WTC11 (cell line): ENCODE data around the gene KIF6. TPM values are rescaled to one million over a fixed set of nuclear protein-coding genes. Genes with fewer than 3 reads are reported as not detected.

ENCODE experiments used
- ATAC-seq: fragments of 200-7000 bp; cut with Tn5 transposase; 2 replicates; pipeline ENCODE4 v1.10.0; 2021; ENCODE audit warnings: mild to moderate bottlenecking, moderate library complexity
- CTCF ChIA-PET: fragments of 300-600 bp; sonication (Branson Sonifier 250); formaldehyde crosslinking; loops from one replicate; lab custom pipeline; 2021; ENCODE audit warnings: antibody characterized with exemption; lab: Charles Lee
- POLR2A ChIA-PET: fragments of 350-600 bp; sonication (Branson Sonifier 250); formaldehyde crosslinking; loops from one replicate; lab custom pipeline; 2021; ENCODE audit warnings: antibody characterized with exemption; lab: Charles Lee
- DNase-seq: peaks from one replicate; pipeline ENCODE4 v3.0.0; 2021; ENCODE audit warnings: low spot score
- H3K27ac Mint-ChIP-seq: 2 replicates; pipeline ENCODE4 v1.8.0; 2021; ENCODE audit warnings: mixed read lengths
- H3K27me3 Mint-ChIP-seq: 2 replicates; pipeline ENCODE4 v1.8.0; 2021; ENCODE audit warnings: low read depth, mild to moderate bottlenecking, moderate library complexity, mixed read lengths
- H3K36me3 Mint-ChIP-seq: 2 replicates; pipeline ENCODE4 v1.8.0; 2021; ENCODE audit warnings: mixed read lengths
- H3K4me1 Mint-ChIP-seq: 2 replicates; pipeline ENCODE4 v1.8.0; 2022; ENCODE audit warnings: mixed read lengths
- H3K4me3 Mint-ChIP-seq: 2 replicates; pipeline ENCODE4 v1.8.0; 2021; ENCODE audit warnings: mild to moderate bottlenecking, moderate library complexity, mixed read lengths
- H3K9me3 Mint-ChIP-seq: 2 replicates; pipeline ENCODE4 v1.8.0; 2021; ENCODE audit warnings: mixed read lengths
- CREM ChIP-seq: sonication (generic); formaldehyde crosslinking; IDR thresholded peaks from 2 replicates; pipeline ENCODE4 v1.8.1; 2022; ENCODE audit warnings: mild to moderate bottlenecking, missing genetic modification reagents, moderate library complexity
- JAZF1 ChIP-seq: fragments of 250-450 bp; sonication (Bioruptor Pico); IDR thresholded peaks from 2 replicates; pipeline ENCODE4 v1.9.0; 2021; ENCODE audit warnings: moderate library complexity, mild to moderate bottlenecking, inconsistent platforms
- KAT7 ChIP-seq: sonication (generic); formaldehyde crosslinking; IDR thresholded peaks from 2 replicates; pipeline ENCODE4 v1.8.1; 2023; ENCODE audit warnings: missing genetic modification reagents, mild to moderate bottlenecking, borderline replicate concordance
- MXD4 ChIP-seq: fragments of 250-450 bp; sonication (Bioruptor Pico); IDR thresholded peaks from 2 replicates; pipeline ENCODE4 v1.8.0; 2021; ENCODE audit warnings: mild to moderate bottlenecking, moderate library complexity, borderline replicate concordance
- NFATC4 ChIP-seq: fragments of 250-450 bp; sonication (Bioruptor Pico); IDR thresholded peaks from 2 replicates; pipeline ENCODE4 v1.9.0; 2021; ENCODE audit warnings: mild to moderate bottlenecking
- NFE2L1 ChIP-seq: sonication (generic); formaldehyde crosslinking; IDR thresholded peaks from 2 replicates; pipeline ENCODE4 v1.8.1; 2023; ENCODE audit warnings: missing genetic modification reagents
- NR3C1 ChIP-seq: sonication (generic); formaldehyde crosslinking; conservative IDR thresholded peaks from 2 replicates; pipeline ENCODE4 v1.8.1; 2023; ENCODE audit warnings: low read depth, mild to moderate bottlenecking, missing genetic modification reagents
- PRDM15 ChIP-seq: sonication (generic); formaldehyde crosslinking; IDR thresholded peaks from 2 replicates; pipeline ENCODE4 v1.8.0; 2022; ENCODE audit warnings: missing genetic modification reagents
- SMAD4 ChIP-seq: sonication (generic); formaldehyde crosslinking; IDR thresholded peaks from 2 replicates; pipeline ENCODE4 v1.8.0; 2022; ENCODE audit warnings: mild to moderate bottlenecking, missing genetic modification reagents
- ZBTB21 ChIP-seq: sonication (generic); formaldehyde crosslinking; IDR thresholded peaks from 2 replicates; pipeline ENCODE4 v1.8.1; 2023; ENCODE audit warnings: mild to moderate bottlenecking, missing genetic modification reagents, borderline replicate concordance
- ZNF121 ChIP-seq: sonication (generic); formaldehyde crosslinking; IDR thresholded peaks from 2 replicates; pipeline ENCODE4 v1.8.0; 2023; ENCODE audit warnings: missing genetic modification reagents
- ZNF138 ChIP-seq: sonication (generic); formaldehyde crosslinking; conservative IDR thresholded peaks from 2 replicates; pipeline ENCODE4 v1.8.1; 2022; ENCODE audit warnings: mild to moderate bottlenecking, moderate library complexity, missing genetic modification reagents
- ZNF532 ChIP-seq: fragments of 250-450 bp; sonication (Bioruptor Pico); IDR thresholded peaks from 2 replicates; pipeline ENCODE4 v1.9.0; 2021; ENCODE audit warnings: mild to moderate bottlenecking, borderline replicate concordance
- total RNA-seq: library from RNA; stranded (reverse); gene quantifications from 3 replicates; pipeline ENCODE4 v1.2.3, GENCODE V29; 2021
- TF ChIP-seq, protein P1 (sequence below): fragments of 250-450 bp; sonication (Bioruptor Pico); IDR thresholded peaks from 2 replicates; pipeline ENCODE4 v2.1.2; 2022; ENCODE audit warnings: mild to moderate bottlenecking, moderate library complexity

The KIF6 gene
- total RNA-seq, 1 experiment from 2014 or later: 0.57 TPM

DNA sequence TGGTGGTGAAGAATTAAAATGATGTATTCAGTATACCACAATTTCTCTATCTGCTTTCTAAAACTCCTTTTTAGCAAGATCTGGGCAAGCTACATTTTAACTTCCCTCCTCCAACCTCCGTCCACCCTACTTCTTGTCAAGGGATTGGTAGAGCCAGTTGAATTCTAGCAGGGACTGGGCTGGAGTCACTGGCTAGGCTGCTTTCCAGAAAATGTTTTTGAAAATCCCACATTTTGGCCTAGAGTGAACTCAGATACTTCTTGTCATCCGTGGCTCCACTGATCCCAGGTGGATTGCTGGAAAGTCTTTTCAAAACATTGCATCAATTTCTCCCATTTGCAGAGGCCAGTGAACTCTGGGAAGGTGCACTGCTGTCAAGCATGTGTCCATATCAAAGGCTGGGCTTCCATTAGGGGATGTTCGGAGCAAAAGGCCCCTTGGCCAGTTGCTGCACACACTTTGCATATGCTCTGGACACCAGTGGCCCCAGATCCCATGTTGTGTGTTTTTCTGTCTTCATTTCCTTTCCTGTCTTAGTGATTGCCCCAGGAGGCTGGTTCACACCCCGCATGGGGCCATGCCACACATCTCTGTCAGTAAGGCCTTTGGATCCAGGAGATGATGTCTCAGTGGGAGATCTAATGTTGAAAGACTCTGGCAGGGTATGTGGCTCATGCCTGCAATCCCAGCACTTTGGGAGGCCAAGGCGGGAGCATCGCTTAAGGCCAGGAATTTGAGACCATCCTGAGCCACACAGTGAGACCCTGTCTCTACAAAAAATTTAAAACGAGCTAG lies 391.4 kb downstream of the KIF6 start (continued):
- no peak for TF ChIP-seq PRDM15
- TF ChIP-seq ZBTB21: no peak
- no peak for TF ChIP-seq KAT7 (CRISPR knock-in tag)
- TF ChIP-seq, all 79 proteins: peak for 0

GRCh38 chr6:39330476-39330875 lies 394.7 kb downstream of the KIF6 start:
- H3K4me3 Mint-ChIP-seq: no peak overlapping the region
- ChIA-PET CTCF (interaction anchor here (0.8 to 1.5 kb wide), 2 partner anchors 18 to 28 kb away, joined by 4 to 7 read pairs; no protein-coding TSS in a partner anchor), POLR2A (no interaction called here)
- no peaks in the 10 kb centered on the region for H3K4me1 Mint-ChIP-seq
- H3K36me3 Mint-ChIP-seq: no peaks in the 10 kb centered on the region
- H3K9me3 Mint-ChIP-seq: no peaks in the 10 kb centered on the region
- H3K27me3 Mint-ChIP-seq: peaks cover 5% of the 10 kb centered on the region; the same call in 1 of the 2 replicates
- no peak overlapping the region for H3K27ac Mint-ChIP-seq
- DNase-seq (no peak), ATAC-seq (no peak)
- TF ChIP-seq NR3C1 (CRISPR knock-in tag) (no peak), NFE2L1 (CRISPR knock-in tag) (no peak)
- TF ChIP-seq, all 79 proteins: peak for 0

GRCh38 chr6:39330057-39330456 lies 395.2 kb downstream of the KIF6 start:
- DNase-seq (no peak), ATAC-seq (no peak)
- no peak overlapping the region for H3K4me3 Mint-ChIP-seq
- no peak overlapping the region for H3K27ac Mint-ChIP-seq
- POLR2A ChIA-PET: no interaction called here
- H3K27me3 Mint-ChIP-seq: peaks cover 5% of the 10 kb centered on the region; the same call in 1 of the 2 replicates
- H3K4me1 Mint-ChIP-seq: no peaks in the 10 kb centered on the region
- H3K36me3 Mint-ChIP-seq: no peaks in the 10 kb centered on the region
- no peaks in the 10 kb centered on the region for H3K9me3 Mint-ChIP-seq
- TF ChIP-seq, protein P1, sequence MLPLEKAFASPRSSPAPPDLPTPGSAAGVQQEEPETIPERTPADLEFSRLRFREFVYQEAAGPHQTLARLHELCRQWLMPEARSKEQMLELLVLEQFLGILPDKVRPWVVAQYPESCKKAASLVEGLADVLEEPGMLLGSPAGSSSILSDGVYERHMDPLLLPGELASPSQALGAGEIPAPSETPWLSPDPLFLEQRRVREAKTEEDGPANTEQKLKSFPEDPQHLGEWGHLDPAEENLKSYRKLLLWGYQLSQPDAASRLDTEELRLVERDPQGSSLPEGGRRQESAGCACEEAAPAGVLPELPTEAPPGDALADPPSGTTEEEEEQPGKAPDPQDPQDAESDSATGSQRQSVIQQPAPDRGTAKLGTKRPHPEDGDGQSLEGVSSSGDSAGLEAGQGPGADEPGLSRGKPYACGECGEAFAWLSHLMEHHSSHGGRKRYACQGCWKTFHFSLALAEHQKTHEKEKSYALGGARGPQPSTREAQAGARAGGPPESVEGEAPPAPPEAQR (CRISPR knock-in tag): no peak
- TF ChIP-seq CREM: no peak
- no peak for TF ChIP-seq PRDM15
- no peak for TF ChIP-seq MXD4
- TF ChIP-seq NFATC4: no peak
- TF ChIP-seq ZNF138 (CRISPR knock-in tag): no peak
- no peak for TF ChIP-seq ZNF121 (CRISPR knock-in tag)
- TF ChIP-seq ZNF532 (CRISPR knock-in tag): no peak
- TF ChIP-seq SMAD4 (CRISPR knock-in tag): no peak
- no peak for TF ChIP-seq JAZF1 (CRISPR knock-in tag)
- CTCF ChIA-PET: no interaction called here
